Keratinocyte (primary cell): ENCODE results near the gene ENTR1. TPM values are rescaled to one million over a fixed set of nuclear protein-coding genes. Genes with fewer than 3 reads are reported as not detected.

Experiments
- DNase-seq: peaks from one replicate; pipeline ENCODE4 v3.0.0-alpha.2; 2011; ENCODE audit warnings: low read depth, missing footprints, low spot score
- FAIRE-seq: peaks from 2 replicates; lab custom pipeline; 2011; peaks lifted over from hg19 to GRCh38; lab: Jason Lieb, UNC
- H2AFZ ChIP-seq: 2 replicates; pipeline ENCODE4 v1.6.0; 2012; ENCODE audit warnings: low read length, control low read depth, inconsistent platforms; ENCODE audit not compliant: control insufficient read depth
- H3K27ac ChIP-seq: 2 replicates; pipeline ENCODE4 v1.5.1; 2011; ENCODE audit warnings: low read length; ENCODE audit not compliant: control insufficient read depth, insufficient read depth
- H3K27me3 ChIP-seq: 3 replicates; pipeline ENCODE4 v1.6.0; 2011; ENCODE audit warnings: low read length; ENCODE audit not compliant: control insufficient read depth, insufficient read depth; ENCODE audit errors: extremely low read depth
- H3K36me3 ChIP-seq, 2 experiments: 2 replicates in 1 of 2; 3 replicates in 1 of 2; pipeline ENCODE4 v1.5.1; 2011; ENCODE audit warnings: low read length in 2 of 2, mild to moderate bottlenecking in 1 of 2; ENCODE audit not compliant: control insufficient read depth in 2 of 2, insufficient read depth in 2 of 2; ENCODE audit errors: extremely low read depth in 1 of 2
- H3K4me1 ChIP-seq: 3 replicates; pipeline ENCODE4 v1.5.1; 2011; ENCODE audit warnings: low read length; ENCODE audit not compliant: control insufficient read depth, insufficient read depth; ENCODE audit errors: extremely low read depth
- H3K4me2 ChIP-seq: 3 replicates; pipeline ENCODE4 v1.6.0; 2011; ENCODE audit warnings: low read depth, low read length; ENCODE audit not compliant: control insufficient read depth, insufficient read depth; ENCODE audit errors: extremely low read depth
- H3K4me3 ChIP-seq, 3 experiments: fragments of 200-600 bp in 1 of 3; sonication (generic) in 1 of 3; 2 replicates in 2 of 3; 3 replicates in 1 of 3; pipeline ENCODE4 v1.5.1; 2011 to 2016; ENCODE audit warnings: low read length in 3 of 3, mild to moderate bottlenecking in 3 of 3, control low read depth in 2 of 3, inconsistent platforms in 1 of 3, low read depth in 1 of 3, mixed read lengths in 1 of 3, mixed run types in 1 of 3, moderate library complexity in 1 of 3; ENCODE audit not compliant: control insufficient read depth in 2 of 3, insufficient read depth in 2 of 3; ENCODE audit errors: extremely low read depth in 1 of 3
- H3K79me2 ChIP-seq: 2 replicates; pipeline ENCODE4 v1.6.0; 2012; ENCODE audit warnings: low read length; ENCODE audit not compliant: control insufficient read depth, insufficient read depth
- H3K9ac ChIP-seq: 3 replicates; pipeline ENCODE4 v1.6.0; 2011; ENCODE audit warnings: low read length; ENCODE audit not compliant: control insufficient read depth, insufficient read depth; ENCODE audit errors: extremely low read depth
- H3K9me1 ChIP-seq: 3 replicates; pipeline ENCODE4 v1.6.0; 2011; ENCODE audit warnings: low read length; ENCODE audit not compliant: control insufficient read depth, insufficient read depth; ENCODE audit errors: extremely low read depth
- H3K9me3 ChIP-seq: 2 replicates; pipeline ENCODE4 v1.5.1; 2012; ENCODE audit warnings: low read depth, low read length; ENCODE audit not compliant: control insufficient read depth
- H4K20me1 ChIP-seq: 3 replicates; pipeline ENCODE4 v1.6.0; 2011; ENCODE audit warnings: low read length; ENCODE audit not compliant: control insufficient read depth, insufficient read depth; ENCODE audit errors: extremely low read depth
- CTCF ChIP-seq, 3 experiments: IDR thresholded peaks in 1 of 3; conservative IDR thresholded peaks in 1 of 3; optimal IDR thresholded peaks in 1 of 3; 2 replicates in 2 of 3; 3 replicates in 1 of 3; pipeline versions ENCODE3 to v1.5.1; 2011; ENCODE audit warnings: low read length in 3 of 3, mild to moderate bottlenecking in 3 of 3, moderate library complexity in 2 of 3, control low read depth in 1 of 3, inconsistent platforms in 1 of 3; ENCODE audit not compliant: insufficient read depth in 2 of 3; ENCODE audit errors: extremely low read depth in 1 of 3
- EZH2 ChIP-seq: IDR thresholded peaks from one replicate; pipeline ENCODE4 v1.6.1; 2012; ENCODE audit warnings: inconsistent platforms, mild to moderate bottlenecking, low read length, moderate library complexity
- dilution Hi-C: fragments of 300-500 bp; cut with MboI; formaldehyde crosslinking; loops from one replicate; pipeline ENCODE4 v1.7.0; 2020; ENCODE audit warnings: low sequenced_read_pairs; ENCODE audit not compliant: extremely low pct_ligation_motif_present
- polyA plus RNA-seq, 5 experiments: library from polyadenylated mRNA; depleted of rRNA in 3 of 5; stranded (reverse) in 3 of 5; stranded (forward) in 1 of 5; unstranded in 1 of 5; fragments of >200 nt; gene quantifications; 1 replicate in 1 of 5; 2 replicates in 3 of 5; 3 replicates in 1 of 5; pipeline versions ENCODE4 v1.2.1 to v1.2.3, GENCODE V29; 2011 to 2012; ENCODE audit warnings: missing spikeins in 2 of 5, low read depth in 1 of 5, low replicate concordance in 1 of 5

ENTR1 gene
- polyA plus RNA-seq, 1 donor (not counting 4 experiments of a cell fraction or from before 2014, with no cell fraction given) = 46.5 TPM

- dilution Hi-C loops = no loop called here
- Histone ChIP-seq H3K79me2 (no peaks in the 10 kb centered on the region), H4K20me1 (no peaks in the 10 kb centered on the region), H3K27me3 (no peaks in the 10 kb centered on the region), H3K9me1 (no peaks in the 10 kb centered on the region), H3K9me3 (no peaks in the 10 kb centered on the region), H3K9ac (no peak overlapping the region), H3K4me1 (peaks cover 12% of the 10 kb centered on the region), H3K4me2 (no peak overlapping the region), H3K4me3 (no peak overlapping the region), H3K36me3 (peaks cover 0 to 3% of the 10 kb centered on the region in 2 experiments), H2AFZ (no peak overlapping the region), H3K27ac (no peak overlapping the region)
- no peak for TF ChIP-seq CTCF (optimal IDR thresholded peaks at IDR 0.05 in 1 of 3, IDR thresholded peaks at IDR 0.05 in 1 of 3, conservative IDR thresholded peaks at IDR 0.05 in 1 of 3; ENCODE audit: extremely low read depth in 1 of 3, insufficient read depth in 2 of 3, low read length in 3 of 3)
- no peak for FAIRE-seq
- DNase-seq = no peak
Observed at GRCh38 chr9:136361754-136362449, 48.5 kb downstream of the ENTR1 start.

GRCh38 chr9:136361047-136361753, 49.2 kb downstream of the ENTR1 start:
- no peak overlapping the region for H3K9ac ChIP-seq

More at GRCh38 chr9:136361047-136361753, 49.2 kb downstream of the ENTR1 start:
- no peak for TF ChIP-seq CTCF (optimal IDR thresholded peaks at IDR 0.05 in 1 of 3, IDR thresholded peaks at IDR 0.05 in 1 of 3, conservative IDR thresholded peaks at IDR 0.05 in 1 of 3; ENCODE audit: extremely low read depth in 1 of 3, insufficient read depth in 2 of 3, low read length in 3 of 3)
- no peak for TF ChIP-seq EZH2
- Histone ChIP-seq H3K27me3 (no peaks in the 10 kb centered on the region), H3K9me1 (no peaks in the 10 kb centered on the region), H2AFZ (no peak overlapping the region), H3K4me1 (peaks cover 12% of the 10 kb centered on the region), H3K27ac (no peak overlapping the region), H4K20me1 (no peaks in the 10 kb centered on the region), H3K4me3 (no peak overlapping the region), H3K79me2 (no peaks in the 10 kb centered on the region), H3K9me3 (no peaks in the 10 kb centered on the region), H3K4me2 (no peak overlapping the region), H3K36me3 (peaks cover 0 to 3% of the 10 kb centered on the region in 2 experiments)
- dilution Hi-C loops = no loop called here
- DNase-seq = no peak
- FAIRE-seq = no peak
